ENCODE measurements around the gene DSCAML1. TPM values are rescaled to one million over a fixed set of nuclear protein-coding genes. Genes with fewer than 3 reads are reported as not detected.

Gene DSCAML1
- total RNA-seq, 1 donor from 2014 or later = 0.09 TPM

- Mint-ChIP-seq H3K9me3 (no peaks in the 10 kb centered on the region), H3K4me1 (peaks cover 15% of the 10 kb centered on the region), H3K4me3 (no peak overlapping the region), H3K36me3 (ENCODE audit: low read depth) (peaks cover 5% of the 10 kb centered on the region), H3K27me3 (ENCODE audit: low read depth) (no peaks in the 10 kb centered on the region), H3K27ac (ENCODE audit: unreplicated experiment) (peak overlapping the region; percentile 65)
- TF ChIP-seq CTCF (conservative IDR thresholded peaks at IDR 0.05) = no peak
- DNase-seq (ENCODE audit: low read depth, low spot score) = no peak
Observed at GRCh38 chr11:117391181-117391580, 405.8 kb downstream of the DSCAML1 start.

GRCh38 chr11:117390743-117391142 lies 406.3 kb downstream of the DSCAML1 start:
- H3K36me3 Mint-ChIP-seq (ENCODE audit: low read depth) = peaks cover 5% of the 10 kb centered on the region

GRCh38 chr11:117387992-117388755 lies 408.8 kb downstream of the DSCAML1 start:
- Mint-ChIP-seq H3K27ac (ENCODE audit: unreplicated experiment) (no peak overlapping the region), H3K9me3 (no peaks in the 10 kb centered on the region), H3K4me3 (no peak overlapping the region), H3K27me3 (ENCODE audit: low read depth) (no peaks in the 10 kb centered on the region), H3K36me3 (ENCODE audit: low read depth) (peaks cover 5% of the 10 kb centered on the region), H3K4me1 (peaks cover 15% of the 10 kb centered on the region)
- no peak for DNase-seq (ENCODE audit: low read depth, low spot score)
- TF ChIP-seq CTCF (conservative IDR thresholded peaks at IDR 0.05) = no peak

More at GRCh38 chr11:117390743-117391142, 406.3 kb downstream of the DSCAML1 start:
- Mint-ChIP-seq H3K27me3 (ENCODE audit: low read depth) (no peaks in the 10 kb centered on the region), H3K9me3 (no peaks in the 10 kb centered on the region), H3K27ac (ENCODE audit: unreplicated experiment) (no peak overlapping the region), H3K4me1 (peaks cover 15% of the 10 kb centered on the region), H3K4me3 (no peak overlapping the region)
- TF ChIP-seq CTCF (conservative IDR thresholded peaks at IDR 0.05) = no peak
- DNase-seq (ENCODE audit: low read depth, low spot score) = no peak

- Mint-ChIP-seq H3K27ac (ENCODE audit: unreplicated experiment) (peak overlapping the region; percentile 86), H3K9me3 (no peaks in the 10 kb centered on the region), H3K27me3 (ENCODE audit: low read depth) (no peaks in the 10 kb centered on the region), H3K4me3 (no peak overlapping the region), H3K4me1 (peaks cover 2% of the 10 kb centered on the region), H3K36me3 (ENCODE audit: low read depth) (peaks cover 5% of the 10 kb centered on the region)
- DNase-seq (ENCODE audit: low read depth, low spot score) = no peak
- no peak for TF ChIP-seq CTCF (conservative IDR thresholded peaks at IDR 0.05)
Observed at GRCh38 chr11:117385906-117386305, 411.1 kb downstream of the DSCAML1 start.

GRCh38 chr11:117385471-117385870 lies 411.5 kb downstream of the DSCAML1 start:
- TF ChIP-seq CTCF (conservative IDR thresholded peaks at IDR 0.05) = no peak
- H3K9me3 Mint-ChIP-seq = no peaks in the 10 kb centered on the region
- no peaks in the 10 kb centered on the region for H3K4me1 Mint-ChIP-seq
- H3K27me3 Mint-ChIP-seq (ENCODE audit: low read depth) = no peaks in the 10 kb centered on the region
- no peak overlapping the region for H3K4me3 Mint-ChIP-seq
- DNase-seq (ENCODE audit: low read depth, low spot score) = no peak
- H3K36me3 Mint-ChIP-seq (ENCODE audit: low read depth) = peaks cover 5% of the 10 kb centered on the region
- H3K27ac Mint-ChIP-seq (ENCODE audit: unreplicated experiment) = no peak overlapping the region

Measured in neural crest cell (in vitro differentiated cells).